Measurements from ENCODE around the gene ANKRD34A.
"Not testable (repeated sequence)": the region's sequence is repeated elsewhere in the genome, so short reads cannot be mapped to it uniquely, and the experiment has no call there.

The ANKRD34A gene

GRCh38 chr1:145926686-145927062 lies 37.7 kb downstream of the ANKRD34A start:
- Histone ChIP-seq H3K9ac (ENCODE audit: low read length) (peak overlapping the region; percentile 93), H2AK5ac (ENCODE audit: low read length, severe bottlenecking) (no peak overlapping the region), H3K4me1 (ENCODE audit: control insufficient read depth, insufficient read depth, low read depth, low read length) (peaks cover 4% of the 10 kb centered on the region), H3K23ac (ENCODE audit: low read length in 2 of 2) (no peak overlapping the region), H3K4ac (ENCODE audit: low read depth in 1 of 2, low read length in 2 of 2) (peak overlapping the region in 1 of 2 experiments; percentile 68), H2BK120ac (ENCODE audit: low read depth, low read length) (no peak overlapping the region), H2BK15ac (ENCODE audit: low read depth, poor library complexity, severe bottlenecking) (no peak overlapping the region), H3K36me3 (ENCODE audit: control insufficient read depth in 1 of 2, insufficient read depth in 2 of 2, low read depth in 1 of 2, low read length in 2 of 2) (peaks cover 9 to 33% of the 10 kb centered on the region in 2 experiments), H2BK5ac (ENCODE audit: low read depth, low read length, poor library complexity, severe bottlenecking) (no peak overlapping the region), H3K4me3 (ENCODE audit: insufficient read depth in 1 of 2, low read depth in 1 of 2, low read length in 2 of 2) (peak overlapping the region; percentile 78 to 91), H3K9me3 (ENCODE audit: control insufficient read depth, low read length) (no peaks in the 10 kb centered on the region), H3K4me2 (ENCODE audit: low read length, poor library complexity, severe bottlenecking) (peak overlapping the region; percentile 80), H3K27ac (ENCODE audit: low read length, poor library complexity, severe bottlenecking) (peak overlapping the region; percentile 95), H4K8ac (ENCODE audit: low read length) (no peak overlapping the region), H3K14ac (ENCODE audit: low read length in 2 of 2) (no peak overlapping the region), H4K91ac (ENCODE audit: low read length) (no peak overlapping the region), H2AFZ (ENCODE audit: low read depth, low read length) (no peak overlapping the region), H3K18ac (ENCODE audit: low read depth in 1 of 2, low read length in 2 of 2) (no peak overlapping the region), H3K27me3 (ENCODE audit: control insufficient read depth in 1 of 2, insufficient read depth in 1 of 2, low read length in 2 of 2) (no peaks in the 10 kb centered on the region), H2BK12ac (ENCODE audit: low read length in 2 of 2) (no peak overlapping the region), H3K79me1 (replicated peaks; ENCODE audit: low read length, poor library complexity, severe bottlenecking) (peaks cover 8% of the 10 kb centered on the region)
- 28% methylated on average over 19 of the region's 19 CpGs for WGBS
- DNase-seq, result no peak

- no peak overlapping the region for H4K8ac ChIP-seq (ENCODE audit: low read length)
- 86% methylated on average over 1 of the region's 2 CpGs for WGBS
- H2BK12ac ChIP-seq (ENCODE audit: low read length in 2 of 2), result no peak overlapping the region
These were observed 42.1 kb downstream of the ANKRD34A start for GRCh38 chr1:145922266-145922665.

DNA sequence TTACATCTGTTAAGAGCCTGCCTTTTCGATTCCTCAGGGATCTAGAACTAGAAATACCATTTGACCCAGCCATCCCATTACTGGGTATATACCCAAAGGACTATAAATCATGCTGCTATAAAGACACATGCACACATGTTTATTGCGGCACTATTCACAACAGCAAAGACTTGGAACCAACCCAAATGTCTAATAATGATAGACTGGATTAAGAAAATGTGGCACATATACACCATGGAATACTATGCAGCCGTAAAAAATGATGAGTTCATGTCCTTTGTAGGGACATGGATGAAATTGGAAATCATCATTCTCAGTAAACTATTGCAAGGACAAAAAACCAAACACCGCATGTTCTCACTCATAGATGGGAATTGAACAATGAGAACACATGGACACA lies 44.1 kb downstream of the ANKRD34A start:
- not testable (repeated sequence) for H2BK120ac ChIP-seq (ENCODE audit: low read depth, low read length); H3K4me2 ChIP-seq (ENCODE audit: low read length, poor library complexity, severe bottlenecking); H2AFZ ChIP-seq (ENCODE audit: low read depth, low read length); H3K9me3 ChIP-seq (ENCODE audit: control insufficient read depth, low read length); H3K27me3 ChIP-seq (ENCODE audit: control insufficient read depth in 1 of 2, insufficient read depth in 1 of 2, low read length in 2 of 2); DNase-seq; H2BK15ac ChIP-seq (ENCODE audit: low read depth, poor library complexity, severe bottlenecking); H3K18ac ChIP-seq (ENCODE audit: low read depth in 1 of 2, low read length in 2 of 2); H3K14ac ChIP-seq (ENCODE audit: low read length in 2 of 2); H4K91ac ChIP-seq (ENCODE audit: low read length); H3K27ac ChIP-seq (ENCODE audit: low read length, poor library complexity, severe bottlenecking); H2BK12ac ChIP-seq (ENCODE audit: low read length in 2 of 2); H2AK5ac ChIP-seq (ENCODE audit: low read length, severe bottlenecking); H3K4ac ChIP-seq (ENCODE audit: low read depth in 1 of 2, low read length in 2 of 2); H2BK5ac ChIP-seq (ENCODE audit: low read depth, low read length, poor library complexity, severe bottlenecking); H4K8ac ChIP-seq (ENCODE audit: low read length); H3K23ac ChIP-seq (ENCODE audit: low read length in 2 of 2)
- no CpG with 5 or more reads among the region's 4 CpGs for WGBS
- Histone ChIP-seq H3K9ac (ENCODE audit: low read length) (peak overlapping the region; percentile 95), H3K4me3 (ENCODE audit: insufficient read depth in 1 of 2, low read depth in 1 of 2, low read length in 2 of 2) (peak overlapping the region in 1 of 2 experiments; percentile 98), H3K36me3 (ENCODE audit: control insufficient read depth in 1 of 2, insufficient read depth in 2 of 2, low read depth in 1 of 2, low read length in 2 of 2) (peaks cover 2 to 32% of the 10 kb centered on the region in 2 experiments), H3K79me1 (replicated peaks; ENCODE audit: low read length, poor library complexity, severe bottlenecking) (peaks cover 13% of the 10 kb centered on the region), H3K4me1 (ENCODE audit: control insufficient read depth, insufficient read depth, low read depth, low read length) (peaks cover 17% of the 10 kb centered on the region)

More at GRCh38 chr1:145922266-145922665, 42.1 kb downstream of the ANKRD34A start:
- DNase-seq, result no peak
- no peak overlapping the region for H2AFZ ChIP-seq (ENCODE audit: low read depth, low read length)
- peaks cover 6 to 26% of the 10 kb centered on the region in 2 experiments for H3K36me3 ChIP-seq (ENCODE audit: control insufficient read depth in 1 of 2, insufficient read depth in 2 of 2, low read depth in 1 of 2, low read length in 2 of 2)
- no peak overlapping the region for H3K4me2 ChIP-seq (ENCODE audit: low read length, poor library complexity, severe bottlenecking)
- no peak overlapping the region for H3K23ac ChIP-seq (ENCODE audit: low read length in 2 of 2)
- H3K9me3 ChIP-seq (ENCODE audit: control insufficient read depth, low read length), result no peaks in the 10 kb centered on the region
- no peak overlapping the region for H4K91ac ChIP-seq (ENCODE audit: low read length)
- H3K27ac ChIP-seq (ENCODE audit: low read length, poor library complexity, severe bottlenecking), result no peak overlapping the region
- H3K9ac ChIP-seq (ENCODE audit: low read length), result no peak overlapping the region
- H2BK120ac ChIP-seq (ENCODE audit: low read depth, low read length), result no peak overlapping the region
- H3K79me1 ChIP-seq (replicated peaks; ENCODE audit: low read length, poor library complexity, severe bottlenecking), result peaks cover 16% of the 10 kb centered on the region
- H3K14ac ChIP-seq (ENCODE audit: low read length in 2 of 2), result no peak overlapping the region
- no peaks in the 10 kb centered on the region for H3K27me3 ChIP-seq (ENCODE audit: control insufficient read depth in 1 of 2, insufficient read depth in 1 of 2, low read length in 2 of 2)
- H3K4me3 ChIP-seq (ENCODE audit: insufficient read depth in 1 of 2, low read depth in 1 of 2, low read length in 2 of 2), result no peak overlapping the region
- H3K4ac ChIP-seq (ENCODE audit: low read depth in 1 of 2, low read length in 2 of 2), result no peak overlapping the region
- no peak overlapping the region for H2BK5ac ChIP-seq (ENCODE audit: low read depth, low read length, poor library complexity, severe bottlenecking)
- H2BK15ac ChIP-seq (ENCODE audit: low read depth, poor library complexity, severe bottlenecking), result no peak overlapping the region
- H3K18ac ChIP-seq (ENCODE audit: low read depth in 1 of 2, low read length in 2 of 2), result no peak overlapping the region
- peaks cover 17% of the 10 kb centered on the region for H3K4me1 ChIP-seq (ENCODE audit: control insufficient read depth, insufficient read depth, low read depth, low read length)
- no peak overlapping the region for H2AK5ac ChIP-seq (ENCODE audit: low read length, severe bottlenecking)

DNA sequence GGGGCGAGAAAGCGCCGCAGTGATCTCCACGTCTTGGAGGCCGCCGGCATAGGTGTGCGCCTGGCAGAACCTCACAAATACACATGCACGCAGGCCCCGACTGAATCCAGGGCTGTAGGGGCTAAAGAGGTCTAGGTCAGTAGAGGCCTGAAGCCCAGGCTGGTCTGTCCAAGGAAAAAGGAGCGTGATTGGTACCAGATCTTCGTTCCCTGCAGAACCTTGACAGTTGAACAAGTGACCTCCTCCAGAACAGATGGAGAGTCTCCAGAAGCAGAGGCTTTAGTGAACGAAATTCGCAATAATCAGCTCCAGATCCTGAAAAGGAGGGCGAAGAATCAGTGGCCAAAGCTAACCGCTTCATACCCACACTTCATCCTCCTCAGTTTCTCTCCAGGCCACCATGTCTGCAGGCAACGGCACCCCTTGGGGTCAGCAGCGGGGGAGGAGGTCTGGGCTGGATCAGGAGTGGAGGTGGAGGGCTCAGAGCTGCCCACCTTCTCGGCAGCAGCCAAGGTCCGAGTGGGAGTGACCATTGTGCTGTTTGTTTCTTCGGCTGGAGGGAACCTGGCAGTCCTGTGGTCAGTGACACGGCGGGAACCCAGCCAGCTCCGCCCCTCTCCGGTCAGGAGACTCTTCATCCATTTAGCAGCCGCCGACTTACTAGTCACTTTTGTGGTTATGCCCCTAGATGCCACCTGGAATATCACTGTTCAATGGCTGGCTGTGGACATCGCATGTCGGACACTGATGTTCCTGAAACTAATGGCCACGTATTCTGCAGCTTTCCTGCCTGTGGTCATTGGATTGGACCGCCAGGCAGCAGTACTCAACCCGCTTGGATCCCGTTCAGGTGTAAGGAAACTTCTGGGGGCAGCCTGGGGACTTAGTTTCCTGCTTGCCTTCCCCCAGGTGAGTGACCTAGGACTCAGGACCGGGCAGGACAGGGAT lies 45.1 kb downstream of the ANKRD34A start:
- Histone ChIP-seq H3K9ac (ENCODE audit: low read length) (peak overlapping the region; percentile 95), H2BK5ac (ENCODE audit: low read depth, low read length, poor library complexity, severe bottlenecking) (no peak overlapping the region), H2AK5ac (ENCODE audit: low read length, severe bottlenecking) (peak overlapping the region; percentile 34), H2BK15ac (ENCODE audit: low read depth, poor library complexity, severe bottlenecking) (no peak overlapping the region), H3K27me3 (ENCODE audit: control insufficient read depth in 1 of 2, insufficient read depth in 1 of 2, low read length in 2 of 2) (no peaks in the 10 kb centered on the region), H3K14ac (ENCODE audit: low read length in 2 of 2) (no peak overlapping the region), H2BK120ac (ENCODE audit: low read depth, low read length) (peak overlapping the region; percentile 54), H3K18ac (ENCODE audit: low read depth in 1 of 2, low read length in 2 of 2) (peak overlapping the region; percentile 79 to 97), H3K4me1 (ENCODE audit: control insufficient read depth, insufficient read depth, low read depth, low read length) (peaks cover 17% of the 10 kb centered on the region), H3K27ac (ENCODE audit: low read length, poor library complexity, severe bottlenecking) (peak overlapping the region; percentile 98), H4K91ac (ENCODE audit: low read length) (peak overlapping the region; percentile 14), H3K4ac (ENCODE audit: low read depth in 1 of 2, low read length in 2 of 2) (peak overlapping the region; percentile 22 to 39), H3K9me3 (ENCODE audit: control insufficient read depth, low read length) (no peaks in the 10 kb centered on the region), H3K4me2 (ENCODE audit: low read length, poor library complexity, severe bottlenecking) (peak overlapping the region; percentile 92), H3K79me1 (replicated peaks; ENCODE audit: low read length, poor library complexity, severe bottlenecking) (peaks cover 13% of the 10 kb centered on the region), H4K8ac (ENCODE audit: low read length) (peak overlapping the region; percentile 87), H3K23ac (ENCODE audit: low read length in 2 of 2) (no peak overlapping the region), H2BK12ac (ENCODE audit: low read length in 2 of 2) (peak overlapping the region; percentile 14 to 59), H3K4me3 (ENCODE audit: insufficient read depth in 1 of 2, low read depth in 1 of 2, low read length in 2 of 2) (peak overlapping the region; percentile 90 to 98), H2AFZ (ENCODE audit: low read depth, low read length) (peak overlapping the region; percentile 96), H3K36me3 (ENCODE audit: control insufficient read depth in 1 of 2, insufficient read depth in 2 of 2, low read depth in 1 of 2, low read length in 2 of 2) (peaks cover 2 to 40% of the 10 kb centered on the region in 2 experiments)
- peak; percentile 69 for DNase-seq
- 2% methylated on average over 32 of the region's 33 CpGs for WGBS
